Testis (tissue), 2 donors: ENCODE measurements around the gene CDK14.

Source experiments
- POLR2A ChIP-seq: fragments of 450-650 bp; IDR thresholded peaks from one replicate; pipeline ENCODE4 v1.6.1; 2017; ENCODE audit warnings: antibody characterized with exemption, mild to moderate bottlenecking, moderate library complexity
- TF ChIP-seq, protein P1 (sequence below), 3 experiments: fragments of 450-650 bp in 2 of 3; fragments of 200-600 bp in 1 of 3; sonication (generic) in 1 of 3; IDR thresholded peaks; one replicate each; pipeline ENCODE4 v1.5.1; 2016 to 2019; ENCODE audit warnings: antibody characterized with exemption in 3 of 3, mild to moderate bottlenecking in 2 of 3, moderate library complexity in 1 of 3

GRCh38 chr7:91230503-91230902 is 634.4 kb downstream of the CDK14 start:
- no peak for TF ChIP-seq POLR2A
- TF ChIP-seq, protein P1, sequence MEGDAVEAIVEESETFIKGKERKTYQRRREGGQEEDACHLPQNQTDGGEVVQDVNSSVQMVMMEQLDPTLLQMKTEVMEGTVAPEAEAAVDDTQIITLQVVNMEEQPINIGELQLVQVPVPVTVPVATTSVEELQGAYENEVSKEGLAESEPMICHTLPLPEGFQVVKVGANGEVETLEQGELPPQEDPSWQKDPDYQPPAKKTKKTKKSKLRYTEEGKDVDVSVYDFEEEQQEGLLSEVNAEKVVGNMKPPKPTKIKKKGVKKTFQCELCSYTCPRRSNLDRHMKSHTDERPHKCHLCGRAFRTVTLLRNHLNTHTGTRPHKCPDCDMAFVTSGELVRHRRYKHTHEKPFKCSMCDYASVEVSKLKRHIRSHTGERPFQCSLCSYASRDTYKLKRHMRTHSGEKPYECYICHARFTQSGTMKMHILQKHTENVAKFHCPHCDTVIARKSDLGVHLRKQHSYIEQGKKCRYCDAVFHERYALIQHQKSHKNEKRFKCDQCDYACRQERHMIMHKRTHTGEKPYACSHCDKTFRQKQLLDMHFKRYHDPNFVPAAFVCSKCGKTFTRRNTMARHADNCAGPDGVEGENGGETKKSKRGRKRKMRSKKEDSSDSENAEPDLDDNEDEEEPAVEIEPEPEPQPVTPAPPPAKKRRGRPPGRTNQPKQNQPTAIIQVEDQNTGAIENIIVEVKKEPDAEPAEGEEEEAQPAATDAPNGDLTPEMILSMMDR (IDR thresholded peaks at IDR 0.05), result no peak
